Right renal cortex interstitium (tissue), 3 donors: ENCODE data around the gene ANKRD6. TPM values are rescaled to one million over a fixed set of nuclear protein-coding genes. Genes with fewer than 3 reads are reported as not detected.

Experiments
- DNase-seq, 3 donors: peaks; one replicate each; pipeline ENCODE4 v3.0.0-alpha.2; 2013; ENCODE audit warnings: low read depth in 3 of 3, low spot score in 2 of 3
- polyA plus RNA-seq, 3 donors: library from polyadenylated mRNA; unstranded; fragments of 120-200 nt; gene quantifications; one replicate each; pipeline ENCODE4 v1.2.1, GENCODE V29; 2013; ENCODE audit not compliant: insufficient read length in 3 of 3

Gene ANKRD6
- polyA plus RNA-seq, 3 donors: 19.2 to 24.8 (median 22.2) TPM

DNA sequence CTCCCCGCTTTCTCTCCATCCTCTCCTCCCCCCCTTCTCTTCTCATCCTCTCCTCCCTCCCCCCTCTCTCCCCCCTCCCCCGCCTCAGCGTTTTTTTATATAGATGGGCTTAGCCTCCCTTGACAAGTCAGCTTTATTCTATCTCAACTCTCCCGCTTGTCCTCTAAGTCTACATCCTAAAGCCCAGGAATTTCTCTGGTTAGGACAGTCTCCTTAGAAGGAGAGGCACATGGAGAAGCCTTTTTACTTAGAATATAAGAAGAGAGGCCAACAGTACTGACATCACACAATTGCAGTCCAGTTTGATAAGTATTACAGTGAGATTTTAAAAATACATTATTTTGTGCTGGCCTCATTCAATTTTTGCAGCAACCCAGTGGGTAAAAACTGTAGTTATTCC lies 122.1 kb downstream of the ANKRD6 start:
- DNase-seq: no peak

DNA sequence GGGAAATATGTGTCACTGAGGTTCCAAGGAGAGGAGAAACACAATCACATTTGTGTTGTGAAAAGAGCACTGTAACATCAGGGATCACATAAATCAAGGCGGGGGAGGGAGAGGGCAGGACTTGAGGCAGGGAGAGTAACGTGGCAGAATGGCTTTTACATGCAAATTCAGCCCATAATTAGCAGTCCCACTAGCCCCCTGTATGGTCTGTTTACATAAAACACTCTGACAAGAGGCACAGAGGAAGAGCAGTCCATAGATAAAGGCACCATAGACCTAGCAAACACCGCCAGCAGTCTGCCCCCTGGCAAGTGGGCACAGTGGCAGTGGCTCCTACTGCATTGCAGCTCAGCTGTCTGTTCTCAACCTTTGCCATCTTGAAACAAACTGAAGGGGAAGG lies 122.9 kb downstream of the ANKRD6 start:
- no peak for DNase-seq

DNA sequence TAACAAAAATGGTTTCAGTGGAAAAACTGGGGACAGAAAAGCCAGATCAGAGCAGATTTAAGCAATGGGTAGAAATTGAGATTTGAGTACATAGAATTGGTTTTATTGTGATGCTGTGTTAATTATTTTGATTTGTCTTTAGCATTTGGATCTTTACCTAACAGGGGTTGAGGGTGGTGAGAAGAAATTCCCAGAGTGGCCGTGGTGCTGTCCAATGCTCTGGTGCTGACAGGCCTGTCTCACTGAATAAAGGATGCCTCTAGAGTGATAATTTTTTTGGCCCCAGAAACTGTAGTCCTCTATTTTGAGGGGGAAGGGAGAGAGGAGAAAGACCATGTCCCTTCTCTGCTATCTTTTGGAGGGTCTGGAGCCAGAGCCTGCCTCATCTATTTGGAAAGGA lies 126.5 kb downstream of the ANKRD6 start:
- no peak for DNase-seq

DNA sequence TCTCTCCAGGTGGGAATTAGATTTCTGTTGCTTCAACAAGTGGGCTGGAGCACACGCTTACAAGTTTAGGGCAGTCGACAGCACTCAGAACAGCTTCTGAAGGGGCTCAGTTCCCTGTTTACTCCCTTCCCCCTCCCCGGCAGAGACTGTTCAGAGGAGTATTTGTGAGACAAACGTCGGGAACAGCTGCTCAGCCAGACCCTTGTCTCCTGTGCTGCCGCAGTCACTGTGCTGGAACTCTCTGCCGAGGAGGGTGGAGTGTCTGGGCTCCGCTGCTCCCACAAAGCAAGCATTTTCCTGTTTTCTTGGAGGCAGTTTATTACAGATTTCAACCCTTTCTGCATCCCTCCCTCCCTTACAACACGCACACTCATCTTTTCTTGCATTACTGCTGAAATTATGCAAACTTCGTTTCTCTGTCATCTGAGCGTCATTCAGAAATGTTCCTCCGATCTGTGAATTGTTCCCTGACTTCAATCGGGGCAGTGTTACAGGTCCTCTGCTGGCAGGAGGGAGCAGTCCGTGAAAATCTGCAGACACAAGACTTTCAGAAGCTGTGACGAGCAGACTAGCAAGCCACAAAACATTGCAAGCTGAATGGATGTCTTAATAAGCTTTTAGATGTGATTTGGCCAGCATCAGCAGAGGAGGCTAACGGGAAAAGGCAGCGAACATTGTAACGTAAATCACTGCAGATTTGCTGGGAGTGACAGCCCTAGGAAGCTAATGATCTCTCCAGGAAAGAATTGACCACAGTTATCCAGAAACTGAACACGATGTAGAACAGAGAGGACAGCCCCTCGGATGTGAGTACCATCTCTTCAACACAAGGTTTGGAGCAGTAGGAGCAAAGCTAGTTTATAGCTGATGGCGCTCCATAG lies 129.4 kb downstream of the ANKRD6 start:
- DNase-seq: no peak

DNA sequence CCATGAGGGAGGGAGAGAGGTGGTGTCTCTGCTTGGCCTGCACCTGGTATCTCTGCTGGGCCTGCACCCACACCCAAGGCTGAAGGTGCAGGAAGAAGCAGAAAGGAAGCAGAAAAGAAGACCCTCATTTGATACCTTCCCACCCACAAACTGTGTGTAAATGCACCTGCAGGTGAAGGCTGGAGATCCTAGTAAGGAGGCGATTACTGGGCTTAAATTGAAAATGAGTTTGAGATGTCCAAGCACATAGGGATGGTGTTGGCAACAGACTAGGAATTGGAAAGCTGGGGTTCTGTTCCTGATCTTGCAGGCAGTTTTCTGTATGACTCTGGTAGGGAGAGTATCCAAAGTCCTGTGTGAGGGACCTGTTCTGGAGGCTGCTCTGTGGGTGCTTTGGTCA lies 130.9 kb downstream of the ANKRD6 start:
- DNase-seq: no peak

DNA sequence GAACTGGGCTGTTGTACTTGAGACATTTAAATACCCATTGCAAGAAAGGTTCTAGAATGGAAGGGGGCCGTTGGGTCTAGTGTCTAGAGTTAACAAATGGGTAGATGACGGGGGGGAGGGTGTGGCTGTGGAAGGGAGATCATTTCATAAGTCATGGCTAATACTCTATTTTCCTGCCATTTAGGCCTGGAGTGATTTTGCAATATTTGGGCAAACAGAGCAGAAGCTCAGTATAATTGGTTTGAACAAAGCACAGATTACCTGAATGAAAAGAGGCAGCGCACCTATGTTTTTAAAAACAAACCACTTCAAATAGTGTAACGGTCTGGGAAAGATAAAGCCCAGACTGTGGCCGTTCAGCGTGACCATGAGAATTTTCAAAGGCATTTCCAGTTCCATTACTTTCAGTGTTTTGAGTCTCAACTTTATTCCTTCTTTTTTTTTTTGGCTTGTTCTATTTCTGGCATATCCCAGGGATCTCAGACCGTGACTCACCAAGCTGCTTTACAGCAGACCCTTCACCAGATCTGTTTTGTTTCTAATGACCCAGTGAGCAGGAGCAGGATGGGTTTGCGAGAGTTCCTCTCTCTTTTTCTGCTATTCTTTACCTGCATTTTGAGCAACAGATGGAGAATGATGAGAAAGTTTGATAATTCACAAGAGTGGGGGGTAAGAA lies 131.9 kb downstream of the ANKRD6 start:
- DNase-seq: no peak

DNA sequence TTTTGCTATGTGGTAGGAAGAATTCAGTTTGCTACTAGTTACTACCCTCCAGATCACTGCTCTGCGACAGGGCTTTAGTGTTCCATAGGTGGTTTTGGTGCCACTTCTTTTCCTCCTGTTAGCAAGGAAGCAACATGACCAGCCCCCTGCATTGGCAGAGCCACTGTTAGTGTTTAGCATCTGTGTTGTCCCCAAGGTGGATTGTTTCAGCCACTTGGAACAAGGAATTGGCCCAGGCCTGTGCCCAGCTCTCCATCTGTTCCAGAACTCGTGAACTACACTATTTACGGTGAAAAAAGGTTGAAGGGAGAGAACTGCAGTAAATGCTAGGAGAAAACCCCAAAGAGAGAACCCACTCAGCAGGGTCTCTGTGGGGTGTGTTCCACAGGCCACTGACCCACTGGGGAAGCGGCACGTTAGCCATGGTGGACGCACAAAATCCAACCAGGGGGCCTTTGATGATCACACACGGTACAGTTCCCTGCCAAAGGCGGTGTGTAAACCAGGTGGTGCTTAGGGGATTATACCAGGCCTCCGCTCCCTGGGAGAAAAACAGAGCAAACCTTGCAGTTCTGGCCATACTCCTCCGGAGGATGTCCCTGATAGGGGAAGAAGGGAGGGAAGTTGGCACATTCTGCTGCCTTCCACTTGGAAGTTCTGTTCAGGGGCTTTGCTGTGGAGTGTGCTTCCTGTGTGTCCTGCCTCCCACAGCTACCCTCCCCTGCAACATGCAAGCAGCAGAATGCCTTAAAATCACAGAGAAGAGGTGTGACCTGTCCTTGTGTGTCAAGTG lies 133.3 kb downstream of the ANKRD6 start:
- no peak for DNase-seq

DNA sequence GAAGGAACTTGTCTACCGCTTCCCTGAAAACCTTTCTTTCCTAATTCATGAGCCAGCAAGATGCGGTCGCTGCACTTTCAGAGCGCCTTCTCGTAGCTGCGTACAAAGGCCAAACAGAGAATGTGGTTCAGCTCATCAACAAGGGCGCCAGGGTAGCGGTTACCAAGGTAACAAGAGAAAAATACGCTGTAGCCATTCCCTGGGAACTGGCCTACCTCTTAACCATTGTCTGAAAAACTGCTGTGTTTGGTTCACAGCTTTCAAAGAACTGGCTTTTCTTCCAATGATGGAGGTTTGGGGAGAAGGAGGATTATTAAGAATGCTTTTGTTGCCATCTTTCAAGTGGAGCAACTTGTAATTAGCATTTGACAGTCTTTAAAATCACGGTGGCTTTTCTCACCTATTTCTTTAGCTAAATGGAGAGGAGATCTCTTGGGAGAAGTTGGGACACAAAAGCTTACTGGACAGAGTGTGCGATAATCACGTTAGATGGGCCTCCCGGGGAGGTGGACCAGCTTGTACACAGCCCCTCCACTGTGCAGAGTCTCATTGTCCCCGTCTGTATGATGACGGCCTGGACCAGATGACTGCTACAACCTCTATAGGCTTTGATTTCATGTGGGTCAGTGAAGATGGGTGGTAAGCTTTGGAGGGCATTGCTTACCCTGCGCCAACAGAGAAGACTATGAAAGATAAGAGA lies 134.1 kb downstream of the ANKRD6 start:
- DNase-seq: no peak

DNA sequence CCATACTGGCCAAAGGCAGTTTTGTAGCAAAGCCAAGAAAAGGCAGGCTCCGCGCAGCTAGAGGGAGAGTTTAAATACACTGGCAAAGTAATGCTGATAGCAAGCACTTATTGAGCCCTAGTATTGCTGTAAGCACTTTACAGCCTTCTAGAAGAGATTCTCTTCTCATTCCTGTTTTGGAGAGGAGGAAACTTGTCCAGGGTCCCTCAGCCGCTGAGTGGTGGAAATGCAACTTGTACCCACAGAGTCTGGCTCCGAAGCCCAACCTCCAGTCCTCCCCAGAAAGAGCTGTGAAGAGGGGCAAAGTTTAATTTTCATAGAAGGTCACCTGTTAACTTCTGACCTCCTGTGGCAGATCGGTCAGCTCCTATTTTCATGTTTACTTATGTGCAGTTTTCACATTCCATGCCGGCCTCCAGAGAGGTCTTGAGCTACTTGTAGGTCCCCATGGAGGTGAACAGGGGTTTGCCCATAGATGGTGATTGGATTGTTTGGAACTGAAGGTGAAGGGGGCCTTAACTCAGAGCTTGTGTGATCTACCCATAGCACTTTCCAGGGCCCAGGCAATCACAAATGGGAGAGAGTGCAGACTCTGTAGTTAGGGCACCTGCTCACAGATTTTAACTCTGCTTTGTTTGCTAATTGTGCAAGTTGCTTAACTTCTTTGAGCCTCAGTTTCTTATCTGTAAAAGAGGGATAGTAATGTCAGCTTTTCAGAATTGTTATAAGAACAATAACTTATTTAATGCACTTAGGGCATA lies 134.9 kb downstream of the ANKRD6 start:
- no peak for DNase-seq

DNA sequence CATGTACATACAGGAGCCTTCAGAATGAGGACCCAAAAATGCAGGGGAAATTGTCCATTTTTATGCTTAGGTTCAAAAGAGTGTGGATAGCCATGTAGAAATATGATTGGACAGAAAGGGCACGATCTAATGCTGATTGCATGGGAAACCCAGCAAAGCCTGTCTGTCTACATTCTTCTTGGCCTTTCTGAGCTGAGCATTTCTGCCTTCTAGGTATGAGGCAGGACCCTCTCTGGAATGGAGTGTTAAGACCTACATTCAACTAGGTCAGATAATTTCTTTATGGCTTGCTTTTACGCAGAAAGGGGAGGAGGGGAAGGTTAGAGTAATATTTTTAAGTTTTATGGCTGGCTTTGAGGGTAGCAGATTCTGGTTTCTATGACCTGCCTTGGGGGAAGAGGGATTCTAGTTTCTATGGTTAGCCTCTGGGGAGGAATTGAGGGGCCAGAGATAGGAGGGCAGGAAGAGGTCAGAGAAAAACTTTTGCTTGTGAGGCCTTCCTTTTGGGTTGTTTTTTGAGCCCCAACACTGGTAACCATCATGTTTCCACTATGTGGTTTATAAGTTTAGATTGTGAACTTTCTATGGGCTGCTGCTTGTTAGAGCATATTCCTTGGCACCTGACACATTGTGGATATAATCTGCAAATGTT lies 142.1 kb downstream of the ANKRD6 start:
- no peak for DNase-seq

DNA sequence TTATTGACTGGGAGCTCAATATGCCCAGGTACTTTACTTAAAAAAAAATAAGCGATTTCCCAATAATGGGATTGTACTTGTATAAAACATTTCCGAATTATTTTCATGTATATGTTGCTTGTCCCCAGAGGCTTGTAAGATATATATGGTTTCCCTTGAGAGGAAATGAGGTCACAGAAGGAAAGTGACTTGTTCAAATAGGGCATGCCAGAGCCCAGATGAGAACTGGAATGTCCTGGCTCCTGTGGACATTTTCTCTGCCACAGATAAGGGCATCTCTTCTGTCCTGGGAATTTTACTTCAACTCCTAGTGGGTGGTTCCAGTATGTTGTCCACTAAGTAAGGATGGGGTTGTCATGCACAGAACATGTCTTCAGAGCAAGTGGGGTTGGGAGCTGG lies 142.6 kb downstream of the ANKRD6 start:
- DNase-seq: no peak

DNA sequence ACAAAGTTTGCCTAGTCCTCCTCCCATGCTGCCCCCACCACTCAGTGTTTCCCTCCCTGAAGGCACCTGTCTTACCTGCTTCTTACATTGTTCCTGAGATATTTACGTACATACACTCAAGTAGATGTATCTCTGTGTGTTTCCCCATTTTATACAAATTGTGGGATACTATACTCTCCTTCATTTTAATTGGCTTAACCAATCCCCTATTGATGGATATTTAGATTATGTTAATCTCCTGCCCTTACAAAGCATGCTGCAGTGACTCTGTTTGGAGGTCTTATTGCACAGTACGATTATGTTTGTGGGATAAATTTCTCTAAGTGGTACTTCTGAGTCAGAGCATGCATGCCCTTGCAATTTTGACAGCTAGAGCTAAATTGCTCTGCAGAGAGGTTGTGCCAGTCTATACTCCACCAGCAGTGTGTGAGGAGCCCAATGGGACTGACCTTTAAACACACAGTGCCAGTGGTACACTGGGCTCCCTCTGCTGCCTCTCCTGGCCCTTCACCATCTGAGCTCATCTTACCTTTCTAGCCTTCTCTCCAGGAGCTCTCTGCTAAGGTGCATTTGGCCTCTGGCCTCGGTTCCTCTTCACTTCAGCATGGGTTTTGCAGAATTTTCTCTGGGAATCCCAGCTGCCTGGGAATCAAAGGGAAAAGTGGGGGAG lies 148.2 kb downstream of the ANKRD6 start:
- DNase-seq: no peak

DNA sequence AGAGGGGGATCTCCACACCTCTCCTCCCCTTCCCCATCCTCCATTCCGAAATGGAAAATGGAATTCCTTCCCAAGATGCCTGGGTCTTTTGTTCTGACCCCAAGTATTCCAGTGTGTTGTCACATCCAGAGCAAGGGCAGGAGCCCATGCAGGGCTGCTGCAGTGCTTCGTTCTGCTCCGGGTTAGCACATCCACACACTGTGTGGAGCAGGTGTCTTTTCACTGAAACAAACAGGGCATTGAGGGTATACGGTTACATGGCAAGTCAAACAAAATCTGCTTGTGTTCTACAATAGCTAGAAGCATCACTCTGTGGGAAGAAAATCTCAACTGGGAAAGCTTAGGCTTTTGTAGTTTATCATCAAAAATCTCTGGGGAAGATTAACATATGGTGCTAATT lies 148.7 kb downstream of the ANKRD6 start:
- no peak for DNase-seq

DNA sequence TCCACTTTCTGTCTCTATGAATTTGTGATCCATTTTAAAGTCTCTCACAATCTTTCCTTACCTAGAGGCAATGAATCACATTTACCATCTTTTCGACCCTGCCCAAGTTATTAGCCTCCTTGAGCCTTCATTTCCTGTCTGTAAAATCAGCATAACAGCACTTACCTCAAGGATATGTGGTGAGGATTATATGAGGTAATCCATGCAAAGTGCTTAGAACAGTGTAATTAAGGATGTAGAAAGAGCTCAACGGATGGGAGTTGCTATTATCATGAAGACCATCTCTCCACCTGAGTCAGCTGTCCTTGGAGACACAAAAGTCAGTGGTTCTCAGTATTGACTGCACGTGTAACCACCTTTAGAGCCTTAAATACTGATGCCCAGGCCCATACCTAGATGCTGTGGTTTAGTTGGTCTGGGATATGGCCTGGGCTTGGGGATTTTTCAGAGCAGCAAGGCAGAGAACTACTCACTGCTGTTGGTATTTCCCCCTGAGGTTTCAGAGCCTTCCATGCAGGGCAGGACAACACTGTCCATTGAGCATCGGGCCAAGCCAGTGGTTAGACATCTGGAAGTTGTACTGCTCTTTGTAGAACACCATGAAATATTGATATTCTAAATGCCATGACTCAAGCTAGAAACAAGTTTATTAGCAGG lies 149.8 kb downstream of the ANKRD6 start:
- DNase-seq: no peak

DNA sequence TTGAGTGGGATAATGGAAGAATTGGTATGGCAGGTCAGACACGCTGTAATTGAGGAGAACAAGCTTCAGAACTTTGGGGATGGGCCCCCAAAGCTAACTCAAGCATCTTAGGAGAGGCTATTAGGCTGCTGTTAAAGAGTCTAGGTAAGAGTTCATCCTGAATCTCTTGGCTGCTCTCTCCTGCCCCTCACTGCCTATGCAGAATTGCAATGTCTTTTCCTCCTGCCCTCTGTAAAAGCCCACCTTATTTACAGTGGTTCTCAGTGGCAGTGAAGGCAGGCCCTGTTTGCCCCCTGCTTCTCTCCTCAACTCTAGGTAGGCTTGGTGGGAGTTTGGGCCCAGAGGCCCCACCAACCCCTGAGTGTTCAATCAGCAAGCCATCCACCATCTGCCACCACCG lies 150.6 kb downstream of the ANKRD6 start:
- no peak for DNase-seq

DNA sequence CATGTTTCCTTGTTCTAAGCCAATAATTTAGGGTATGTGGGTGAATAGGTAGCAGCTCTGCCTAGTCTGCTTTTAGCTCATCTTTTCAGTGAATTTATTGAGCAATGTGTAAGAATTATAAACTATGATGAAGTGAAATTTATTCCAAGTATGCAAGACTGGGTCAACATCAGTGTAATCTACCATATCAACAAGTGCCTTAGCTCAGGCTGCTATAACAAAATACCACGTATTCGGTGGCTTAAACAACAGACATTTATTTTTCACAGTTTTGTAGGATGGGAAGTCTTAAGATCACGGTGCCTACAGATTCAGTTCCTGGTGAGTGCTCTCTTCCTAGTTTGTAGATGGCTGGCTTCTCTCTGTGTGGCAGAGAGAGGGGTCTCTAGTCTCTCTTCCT lies 151.6 kb downstream of the ANKRD6 start:
- DNase-seq: no peak

DNA sequence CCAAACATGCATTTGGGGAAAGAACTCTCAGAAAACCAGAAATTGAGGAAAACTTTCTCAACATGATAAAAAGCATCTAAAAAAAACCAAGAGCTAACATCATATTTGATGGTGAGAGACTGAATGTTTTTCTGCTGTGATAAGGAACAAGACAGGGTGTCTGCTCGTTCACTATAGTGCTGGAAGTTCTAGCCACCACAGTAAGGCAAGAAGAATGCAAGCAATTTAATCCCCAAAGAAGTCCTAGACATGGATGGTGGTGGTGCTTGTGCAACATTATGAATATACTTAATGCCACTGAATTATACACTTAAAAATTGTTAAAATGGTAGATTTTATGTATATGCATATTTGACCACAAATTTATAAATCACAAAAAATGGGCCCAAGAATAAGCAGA lies 152.2 kb downstream of the ANKRD6 start:
- DNase-seq: no peak

DNA sequence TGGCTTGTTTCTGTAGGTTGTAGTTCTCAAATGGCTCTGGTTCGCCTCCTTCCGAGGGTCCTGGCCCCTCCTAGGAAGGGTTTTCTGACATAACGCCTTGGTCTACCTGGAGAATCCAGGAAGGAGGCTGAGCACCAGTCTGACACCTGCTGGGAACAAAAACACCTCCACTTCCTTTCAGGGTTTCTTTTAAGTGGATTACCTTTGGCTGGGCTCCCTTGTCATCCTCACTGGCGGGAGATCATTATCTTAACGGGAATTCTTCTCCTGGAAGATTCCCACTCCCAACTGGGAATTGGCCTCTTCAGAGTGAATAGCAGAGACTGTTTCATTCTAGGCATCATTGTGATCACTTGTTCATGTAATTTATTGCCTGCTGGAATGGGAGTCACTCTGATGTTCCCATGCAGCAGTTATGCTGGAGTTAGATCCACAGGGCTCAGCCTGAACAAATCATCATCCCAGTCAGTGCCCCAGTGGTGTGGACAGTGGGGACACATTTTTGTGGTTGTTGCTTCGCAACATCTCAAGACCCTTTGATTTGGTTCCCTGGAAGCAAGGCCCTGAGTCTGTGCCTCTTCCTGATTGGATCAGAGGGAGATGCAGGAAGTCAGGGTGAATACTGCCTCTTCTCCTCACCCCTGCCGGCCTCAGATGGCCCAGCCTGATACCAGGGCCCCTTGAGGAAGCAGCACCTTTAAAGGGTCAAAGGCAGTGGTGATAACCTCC lies 156.5 kb downstream of the ANKRD6 start:
- no peak for DNase-seq
